ENCODE measurements around the gene HLA-B.
"Not testable (repeated sequence)": the region's sequence is repeated elsewhere in the genome, so short reads cannot be mapped to it uniquely, and the experiment has no call there.

Gene HLA-B

DNA sequence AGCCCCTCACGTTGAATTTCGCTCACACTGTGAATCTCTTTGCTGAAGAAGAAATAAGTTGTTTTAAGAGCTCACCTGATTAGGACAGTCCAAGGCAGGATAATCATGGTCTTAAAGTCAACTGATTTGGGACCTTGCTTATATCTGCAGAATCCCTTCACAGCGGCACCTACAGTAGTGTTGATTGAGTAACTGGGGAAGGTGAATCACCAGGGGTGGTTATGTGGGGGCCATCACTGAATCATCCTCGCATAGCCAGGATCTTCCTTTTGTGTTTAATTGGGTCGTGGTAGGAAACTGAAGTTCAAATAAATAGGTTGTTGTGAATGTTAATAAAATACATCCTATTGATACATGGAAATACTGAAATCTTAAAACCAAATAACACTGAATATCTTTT lies 26.2 kb upstream of the HLA-B start:
- no peak for DNase-seq (ENCODE audit: low read depth in 2 of 2)

DNA sequence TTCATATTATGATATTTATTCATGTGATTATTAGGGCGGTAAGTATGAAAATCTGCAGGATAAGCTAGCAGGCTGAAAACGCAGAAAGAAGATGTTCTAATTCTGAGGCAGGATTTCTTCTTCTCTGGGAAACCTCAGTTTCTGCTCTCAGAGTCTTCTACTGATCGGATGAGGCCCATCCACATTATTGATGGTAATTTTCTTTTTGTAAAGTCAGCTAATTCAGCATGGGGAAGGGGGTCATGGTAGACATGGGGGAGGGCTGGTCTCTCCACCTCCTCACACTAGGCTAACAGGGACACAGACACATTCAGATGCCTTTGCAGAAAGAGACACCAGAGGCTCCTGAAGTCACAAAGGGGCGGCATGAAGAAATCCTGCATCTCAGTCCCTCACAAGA lies 24.7 kb upstream of the HLA-B start:
- no peak for DNase-seq (ENCODE audit: low read depth in 2 of 2)

DNA sequence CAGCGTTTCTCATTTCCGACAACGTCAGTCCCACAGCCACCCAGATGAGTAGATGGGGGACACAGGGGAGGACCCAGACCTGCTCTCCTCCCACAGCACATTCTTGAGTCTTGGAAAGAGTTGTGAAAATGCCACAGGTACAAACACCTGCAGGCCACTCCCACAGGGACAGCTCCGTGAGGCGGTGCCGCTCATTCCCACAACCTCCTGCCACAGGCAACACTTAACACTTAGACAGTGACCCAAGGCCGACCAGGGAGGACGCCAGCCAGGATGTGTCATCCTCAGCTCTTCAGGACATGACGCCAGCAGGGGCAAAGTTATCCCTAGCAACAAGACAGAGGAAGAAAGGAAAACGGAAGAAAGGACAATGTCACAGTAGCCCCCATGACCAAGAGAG lies 22.9 kb upstream of the HLA-B start:
- no peak for DNase-seq (ENCODE audit: low read depth in 2 of 2)

DNA sequence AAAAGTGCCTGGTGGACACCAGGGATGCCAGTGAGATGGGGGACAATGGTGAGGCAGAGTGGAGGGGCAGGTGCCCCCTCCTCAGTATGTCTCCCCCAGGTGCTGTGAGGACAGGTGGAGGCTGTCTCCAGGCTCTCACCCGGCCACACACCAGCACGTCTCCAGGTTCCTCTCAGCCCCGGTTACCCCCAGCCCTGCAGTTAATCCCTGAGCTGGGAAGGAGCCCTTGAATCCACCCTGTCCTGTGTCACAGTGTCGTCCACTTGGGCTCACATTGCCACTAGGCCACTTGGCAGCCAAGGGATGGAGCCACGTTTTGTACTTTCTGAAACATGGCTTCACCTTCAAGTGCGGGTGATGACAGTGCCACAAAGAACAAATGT lies 21.7 kb upstream of the HLA-B start:
- DNase-seq (ENCODE audit: low read depth in 2 of 2) = no peak

DNA sequence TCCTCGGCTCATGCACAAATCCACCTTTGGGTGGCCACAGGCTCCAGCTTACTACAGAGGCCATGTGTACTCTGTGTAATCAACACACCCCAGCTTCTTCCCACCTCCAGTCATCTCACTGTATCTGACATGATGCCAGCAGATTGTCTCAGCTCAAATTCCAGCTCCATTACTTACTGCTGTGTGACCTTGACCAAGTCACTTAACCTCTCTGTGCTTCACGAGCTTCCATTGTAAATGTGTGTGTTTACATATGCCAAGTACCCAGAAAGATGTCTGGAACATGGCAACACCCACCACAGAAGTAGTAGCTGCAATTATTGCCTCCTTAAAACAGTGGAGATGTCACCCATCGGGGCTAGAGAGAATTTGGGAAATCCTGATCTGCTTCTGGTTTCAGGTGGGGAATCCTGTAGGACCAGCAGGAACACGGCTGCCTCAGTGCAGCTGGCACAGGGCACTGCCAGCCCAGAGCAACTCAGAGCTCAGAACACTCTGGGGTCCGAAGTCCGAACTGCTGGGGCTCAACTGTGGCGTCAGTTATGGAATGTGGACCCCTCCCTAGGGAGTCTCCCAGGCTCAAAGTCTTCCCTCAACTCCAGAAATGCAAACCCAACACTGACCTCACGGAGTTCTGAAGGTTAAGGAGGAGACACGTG lies 21.2 kb upstream of the HLA-B start:
- no peak for DNase-seq (ENCODE audit: low read depth in 2 of 2)

DNA sequence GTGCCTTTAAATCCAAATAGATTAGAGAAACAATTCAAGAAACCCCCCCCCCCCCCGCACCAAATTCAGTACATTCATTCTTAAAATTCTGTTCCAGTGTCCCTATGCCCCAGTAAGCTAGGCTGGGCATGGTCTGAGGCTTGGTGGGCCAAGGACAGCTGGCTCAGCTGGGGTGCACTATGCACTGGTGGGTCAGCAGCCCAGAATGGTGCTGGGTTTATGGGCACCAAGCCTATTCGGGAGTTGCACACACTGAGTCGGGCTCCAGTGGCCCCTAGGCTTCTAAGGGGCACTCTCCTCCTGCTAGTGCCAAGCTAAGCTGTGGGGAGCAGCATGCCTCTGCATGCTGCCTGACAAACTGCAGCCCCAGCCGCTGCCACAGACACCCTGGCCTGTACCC lies 20.1 kb upstream of the HLA-B start:
- DNase-seq (ENCODE audit: low read depth in 2 of 2) = no peak

DNA sequence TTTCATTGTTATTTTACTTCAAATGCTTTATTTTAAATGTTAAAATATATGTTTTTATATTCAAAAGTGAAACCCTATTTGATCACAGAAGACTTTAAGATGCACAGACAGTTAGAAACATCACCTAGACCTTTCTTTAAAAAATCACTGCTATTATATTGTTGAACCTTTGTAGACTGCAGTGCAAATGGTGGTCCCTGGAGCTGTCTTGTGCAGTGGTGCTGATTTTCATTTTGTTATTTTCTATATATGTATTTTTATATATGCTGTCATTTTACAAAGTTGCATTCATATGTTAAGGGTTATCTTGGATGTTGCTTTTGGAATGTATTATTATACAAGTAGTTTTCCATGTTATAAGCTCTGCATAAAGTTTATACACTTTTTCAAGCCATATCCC lies 18.7 kb upstream of the HLA-B start:
- DNase-seq (ENCODE audit: low read depth in 2 of 2) = no peak

DNA sequence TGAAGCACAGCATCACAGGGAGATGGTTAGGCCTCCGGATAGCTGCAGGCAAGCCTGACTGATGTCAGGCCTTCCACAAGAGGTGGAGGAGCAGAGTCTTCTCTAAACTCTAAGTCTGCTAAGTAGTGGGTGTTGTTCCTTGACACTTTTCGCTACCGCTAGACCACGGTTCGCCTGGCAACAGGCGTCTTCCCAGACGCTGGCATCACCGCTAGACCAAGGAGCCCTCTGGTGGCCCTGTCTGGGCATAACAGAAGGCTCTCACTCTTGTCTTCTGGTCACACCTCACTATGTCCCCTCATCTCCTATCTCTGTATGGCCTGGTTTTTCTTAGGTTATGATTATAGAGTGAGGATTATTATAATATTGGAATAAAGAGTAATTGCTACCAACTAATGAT lies 17.1 kb upstream of the HLA-B start:
- DNase-seq (ENCODE audit: low read depth in 2 of 2) = not testable (repeated sequence)

DNA sequence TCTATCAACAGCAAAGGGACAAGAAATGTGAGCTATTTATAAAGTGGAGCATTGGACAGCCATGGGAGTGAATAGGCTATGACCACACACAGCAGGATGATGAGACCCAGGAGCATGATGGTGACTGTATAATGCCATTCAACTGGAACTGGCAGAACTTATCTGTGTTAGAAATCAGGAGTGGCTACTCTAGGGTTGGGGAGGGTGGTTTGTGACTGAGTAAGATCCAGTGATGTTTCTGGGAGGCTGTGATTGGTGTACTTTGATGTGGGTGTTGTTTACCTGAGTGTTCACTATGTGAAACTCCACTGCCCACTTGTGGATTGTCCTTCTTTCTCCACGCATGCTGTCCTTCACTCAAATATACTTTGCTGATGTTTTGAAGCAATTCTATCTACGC lies 11.5 kb upstream of the HLA-B start:
- DNase-seq (ENCODE audit: low read depth in 2 of 2) = no peak

DNA sequence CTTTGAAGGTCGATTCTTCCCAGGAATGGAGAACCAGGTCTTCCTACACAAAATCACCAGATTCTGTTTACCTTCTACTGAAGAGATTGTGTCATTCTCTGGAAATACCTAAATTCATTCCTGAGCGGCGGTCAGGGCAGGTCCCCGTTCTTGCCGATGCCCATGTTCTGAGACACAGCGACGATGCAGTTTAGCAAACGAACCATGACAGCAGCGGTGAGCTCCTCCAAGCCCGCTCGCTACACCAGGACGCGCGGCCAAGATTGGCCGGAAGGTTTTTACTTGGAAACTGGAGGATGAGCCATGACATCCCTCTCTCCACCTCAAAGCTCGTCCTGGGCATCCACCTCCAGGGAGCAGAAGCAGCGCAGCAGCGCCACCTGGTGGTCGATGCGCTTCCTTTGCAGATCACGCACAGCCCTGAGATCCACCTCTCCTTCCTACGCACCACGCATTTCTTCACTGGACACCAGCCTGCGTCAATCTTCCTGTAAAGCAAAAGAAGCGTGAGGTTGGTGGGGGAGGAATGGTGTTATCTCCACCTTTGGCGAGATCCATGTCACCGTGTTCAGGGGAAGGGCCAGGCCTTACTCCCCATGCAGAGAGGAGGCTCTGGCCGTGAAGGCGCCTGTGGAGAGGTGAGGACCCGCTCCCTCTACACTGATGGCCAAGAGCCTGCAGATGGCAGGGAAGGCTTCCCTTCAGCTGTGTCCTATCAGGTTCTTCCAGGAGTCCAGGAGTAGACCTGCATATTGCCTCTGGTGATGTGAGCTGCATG lies 9.9 kb upstream of the HLA-B start:
- peak; percentile 65 to 84 for DNase-seq (ENCODE audit: low read depth in 2 of 2)

DNA sequence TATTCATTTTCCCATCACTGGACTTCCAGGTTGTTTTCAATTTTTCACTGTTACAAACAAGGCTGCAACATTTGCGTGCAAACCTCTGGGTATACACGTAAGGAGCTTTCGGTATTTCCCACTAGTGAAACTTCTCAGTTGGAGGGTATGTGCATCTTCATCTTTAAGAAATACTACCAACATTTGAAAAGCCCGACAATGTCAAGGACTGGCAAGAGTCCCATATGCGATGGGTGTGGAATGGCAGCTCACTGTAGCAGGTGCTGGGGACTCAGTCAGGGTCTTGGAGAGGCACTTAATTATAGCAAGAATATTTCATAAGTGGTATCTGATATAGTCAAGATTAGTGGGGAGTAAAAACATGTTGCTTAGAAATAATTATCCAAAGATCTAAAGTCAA lies 8.9 kb upstream of the HLA-B start:
- DNase-seq (ENCODE audit: low read depth in 2 of 2) = no peak

DNA sequence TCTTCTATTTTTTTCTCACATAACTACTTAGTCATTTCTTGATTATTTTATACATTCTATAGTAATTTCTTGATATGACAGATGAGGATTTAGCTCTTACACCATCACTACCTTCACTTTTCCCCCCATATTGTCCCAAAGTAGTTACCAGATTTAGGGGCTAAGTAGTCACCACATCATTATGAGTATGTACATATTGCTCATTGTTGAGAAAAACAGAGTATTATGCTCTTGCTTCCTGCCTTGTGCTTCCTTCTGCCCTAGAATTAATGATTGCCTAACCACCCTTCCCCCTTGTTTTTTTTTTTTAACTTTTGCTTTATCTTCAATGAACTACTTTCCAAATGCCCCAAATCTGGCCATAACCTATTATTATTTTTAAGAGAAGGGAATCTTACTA lies 6.8 kb upstream of the HLA-B start:
- no peak for DNase-seq (ENCODE audit: low read depth in 2 of 2)

DNA sequence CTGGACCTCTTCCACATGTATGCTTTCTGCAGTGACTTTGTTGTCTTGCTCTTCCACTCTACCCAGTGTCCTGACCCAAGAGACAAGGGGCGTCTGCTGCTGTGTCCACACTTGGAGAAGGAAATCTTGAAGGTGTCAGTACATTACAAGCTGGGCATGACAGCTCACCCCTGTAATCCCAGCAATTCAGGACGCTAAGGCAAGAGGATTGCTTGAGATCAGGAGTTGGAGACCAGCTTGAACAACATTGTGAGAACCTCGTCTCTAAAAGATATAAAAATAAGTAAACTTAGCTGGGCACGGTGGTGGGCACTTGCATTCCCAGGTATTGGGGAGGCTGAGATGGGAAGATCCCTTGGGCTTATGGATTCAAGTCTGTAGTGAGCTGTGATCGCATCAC lies 5.8 kb upstream of the HLA-B start:
- DNase-seq (ENCODE audit: low read depth in 2 of 2) = no peak

DNA sequence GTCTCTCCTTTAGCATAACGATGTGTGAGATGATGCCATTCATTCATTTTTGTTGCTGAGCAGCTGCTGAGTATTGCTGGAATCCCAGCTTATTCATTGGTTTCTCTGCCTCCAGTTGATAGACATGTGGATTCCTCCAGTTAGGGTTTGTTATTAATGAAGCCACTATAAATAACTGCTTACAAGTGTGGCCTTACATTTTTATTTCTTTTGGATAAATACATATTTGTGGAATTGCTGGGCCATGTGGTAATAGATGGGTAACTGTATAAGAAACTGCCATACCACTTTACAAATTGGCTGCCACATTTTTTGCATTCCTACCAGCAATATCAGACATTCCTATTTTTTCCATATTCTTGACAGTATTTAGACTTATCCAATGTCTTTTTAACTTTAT lies 2.6 kb upstream of the HLA-B start:
- DNase-seq (ENCODE audit: low read depth in 2 of 2) = no peak

DNA sequence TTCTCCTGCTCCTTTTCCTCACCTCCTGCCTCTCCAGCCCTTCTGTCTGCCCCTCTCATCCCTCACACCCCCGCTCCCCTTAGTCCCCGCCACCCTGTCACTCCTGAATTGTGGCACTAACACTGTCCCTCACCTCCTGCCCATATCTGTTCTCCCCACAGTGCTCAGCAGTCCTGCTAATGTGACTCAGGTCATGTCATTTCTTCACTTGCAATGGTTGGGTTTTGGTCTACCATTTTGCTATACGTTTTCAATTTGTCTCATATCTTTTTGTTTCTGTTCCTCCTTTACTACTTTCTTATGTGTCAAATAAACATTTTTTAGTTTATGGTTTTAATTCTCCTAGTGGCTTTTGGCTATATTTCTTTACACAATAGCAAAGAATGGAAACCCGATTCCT lies 1.3 kb upstream of the HLA-B start:
- no peak for DNase-seq (ENCODE audit: low read depth in 2 of 2)

DNA sequence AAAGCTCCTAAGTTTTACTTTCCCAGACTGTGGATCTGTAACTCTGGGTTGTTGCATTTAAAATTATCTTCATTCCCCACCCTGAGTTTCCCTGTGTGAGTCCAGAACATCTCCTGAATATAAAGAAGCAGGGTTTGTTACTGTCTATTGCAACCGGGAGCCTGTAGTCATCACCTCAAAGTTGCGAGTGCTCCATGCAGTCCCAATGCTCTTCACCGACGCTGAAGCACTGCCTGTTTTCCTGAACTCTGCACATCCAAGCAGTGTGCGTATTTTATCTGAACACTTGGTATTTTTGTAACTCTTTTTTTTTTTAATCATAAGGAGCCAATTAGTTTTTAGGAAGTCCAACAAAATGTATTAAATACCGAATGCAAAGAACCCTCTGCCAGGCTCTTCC lies 907 bp upstream of the HLA-B start:
- DNase-seq (ENCODE audit: low read depth in 2 of 2) = no peak

DNA sequence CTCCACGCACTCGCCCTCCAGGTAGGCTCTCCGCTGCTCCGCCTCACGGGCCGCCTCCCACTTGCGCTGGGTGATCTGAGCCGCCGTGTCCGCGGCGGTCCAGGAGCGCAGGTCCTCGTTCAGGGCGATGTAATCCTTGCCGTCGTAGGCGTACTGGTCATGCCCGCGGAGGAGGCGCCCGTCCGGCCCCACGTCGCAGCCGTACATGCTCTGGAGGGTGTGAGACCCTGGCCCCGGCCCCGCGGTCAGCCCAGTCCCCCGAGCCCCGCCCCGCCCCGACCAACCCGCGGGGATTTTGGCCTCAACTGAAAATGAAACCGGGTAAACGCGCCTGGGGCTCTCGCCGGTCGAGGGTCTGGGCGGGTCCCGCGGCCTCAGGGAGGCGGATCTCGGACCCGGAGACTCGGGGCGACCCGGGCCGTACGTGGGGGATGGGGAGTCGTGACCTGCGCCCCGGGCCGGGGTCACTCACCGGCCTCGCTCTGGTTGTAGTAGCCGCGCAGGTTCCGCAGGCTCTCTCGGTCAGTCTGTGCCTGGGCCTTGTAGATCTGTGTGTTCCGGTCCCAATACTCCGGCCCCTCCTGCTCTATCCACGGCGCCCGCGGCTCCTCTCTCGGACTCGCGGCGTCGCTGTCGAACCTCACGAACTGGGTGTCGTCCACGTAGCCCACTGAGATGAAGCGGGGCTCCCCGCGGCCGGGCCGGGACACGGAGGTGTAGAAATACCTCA lies 598 bp downstream of the HLA-B start:
- DNase-seq (ENCODE audit: low read depth in 2 of 2) = no peak

DNA sequence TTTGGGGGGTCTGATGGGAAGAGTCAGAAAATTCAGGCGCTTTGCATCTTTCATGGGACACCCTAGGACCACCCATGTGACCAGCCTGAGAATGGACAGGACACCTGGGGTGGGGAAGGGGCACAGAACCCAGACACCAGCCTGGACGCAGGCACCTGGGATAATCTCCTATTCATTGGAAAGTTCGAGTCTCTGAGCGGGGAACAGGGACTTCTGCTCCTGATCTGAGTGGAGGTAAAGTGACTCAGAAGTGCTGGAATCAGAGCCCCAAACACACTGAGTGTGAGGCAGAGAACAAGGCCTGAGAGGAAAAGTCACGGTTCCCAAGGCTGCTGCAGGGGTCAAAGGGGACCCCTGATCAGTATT lies 1.4 kb downstream of the HLA-B start:
- DNase-seq (ENCODE audit: low read depth in 2 of 2) = no peak

DNA sequence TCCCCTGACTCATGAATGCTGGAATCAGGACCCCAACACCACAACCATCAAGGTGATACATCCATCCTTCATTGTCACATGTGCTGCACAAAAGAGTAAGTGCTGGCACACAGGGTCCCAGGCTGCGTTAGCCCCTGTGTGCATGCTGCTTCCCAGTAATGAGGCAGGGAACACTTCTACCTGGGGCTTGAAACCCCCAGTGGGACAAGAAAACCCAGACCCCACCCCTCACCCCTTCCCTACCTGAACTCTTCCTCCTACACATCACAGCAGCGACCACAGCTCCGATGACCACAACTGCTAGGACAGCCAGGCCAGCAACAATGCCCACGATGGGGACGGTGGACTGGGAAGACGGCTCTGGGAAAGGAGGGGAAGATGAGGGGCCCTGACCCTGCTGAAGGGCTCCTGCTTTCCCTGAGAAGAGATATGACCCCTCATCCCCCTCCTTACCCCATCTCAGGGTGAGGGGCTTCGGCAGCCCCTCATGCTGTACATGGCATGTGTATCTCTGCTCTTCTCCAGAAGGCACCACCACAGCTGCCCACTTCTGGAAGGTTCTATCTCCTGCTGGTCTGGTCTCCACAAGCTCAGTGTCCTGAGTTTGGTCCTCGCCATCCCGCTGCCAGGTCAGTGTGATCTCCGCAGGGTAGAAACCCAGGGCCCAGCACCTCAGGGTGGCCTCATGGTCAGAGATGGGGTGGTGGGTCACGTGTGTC lies 2.0 kb downstream of the HLA-B start:
- no peak for DNase-seq (ENCODE audit: low read depth in 2 of 2)

DNA sequence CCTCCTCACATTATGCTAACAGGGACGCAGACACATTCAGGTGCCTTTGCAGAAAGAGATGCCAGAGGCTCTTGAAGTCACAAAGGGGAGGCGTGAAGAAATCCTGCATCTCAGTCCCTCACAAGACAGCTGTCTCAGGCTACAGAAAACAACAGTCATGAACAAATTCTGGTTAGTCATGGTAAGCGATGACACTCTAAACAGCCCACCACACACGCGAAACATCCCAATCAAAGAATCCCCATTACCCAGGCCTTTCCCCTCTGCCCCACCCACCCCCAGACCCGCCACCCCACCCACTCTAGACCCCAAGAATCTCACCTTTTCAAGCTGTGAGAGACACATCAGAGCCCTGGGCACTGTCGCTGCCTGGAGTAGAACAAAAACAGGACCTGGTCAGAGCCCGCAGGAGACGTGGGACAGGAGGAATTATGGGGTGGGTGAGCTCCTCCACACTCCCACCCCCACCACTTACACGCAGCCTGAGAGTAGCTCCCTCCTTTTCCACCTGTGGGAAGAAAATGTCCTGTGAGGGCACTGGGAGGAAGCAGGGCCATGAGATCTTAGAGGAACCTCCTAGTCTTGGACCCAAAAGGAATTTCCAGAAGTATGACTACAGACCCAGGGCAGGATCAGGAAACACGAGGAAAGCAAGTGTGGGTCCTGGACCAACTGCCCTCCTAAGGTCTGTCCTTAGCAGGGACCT lies 2.7 kb downstream of the HLA-B start:
- DNase-seq (ENCODE audit: low read depth in 2 of 2) = no peak

DNA sequence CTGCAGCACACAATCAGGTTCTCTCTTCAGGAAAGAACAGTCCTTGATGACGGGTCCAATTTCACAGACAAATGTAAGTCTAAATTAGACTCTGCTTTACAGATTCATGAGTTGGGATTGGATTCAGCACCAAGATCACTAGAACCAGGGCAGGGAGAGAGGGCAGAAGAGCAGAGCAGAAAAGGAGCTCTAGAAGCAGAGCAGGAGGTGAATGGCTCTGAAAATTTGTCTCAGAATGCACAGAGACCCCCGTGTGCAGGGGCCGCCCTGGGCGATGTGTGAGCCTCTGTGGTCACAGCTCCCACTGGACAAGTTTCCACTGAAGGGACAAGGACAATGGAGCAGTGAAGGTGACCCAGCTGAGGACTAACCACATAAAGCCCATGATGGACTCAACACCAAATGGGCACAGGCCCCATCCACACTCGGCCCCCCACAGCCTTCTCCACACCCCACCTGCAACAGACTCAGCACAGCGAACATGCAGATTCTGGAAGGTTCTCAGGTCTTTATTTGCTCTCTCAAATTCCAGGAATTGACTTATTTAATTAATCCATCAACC lies 3.5 kb downstream of the HLA-B start:
- DNase-seq (ENCODE audit: low read depth in 2 of 2) = no peak
